Anterior cingulate cortex (tissue), 58 donors: Measurements from ENCODE around the gene TOPBP1.

Source experiments
- DNase-seq, 58 donors: peaks; one replicate each; lab custom pipeline; 2025; lab: John Stamatoyannopoulos, UW

TOPBP1 gene

GRCh38 chr3:133620066-133620784 lies 41.5 kb downstream of the TOPBP1 start:
- DNase-seq, result no peak

- no peak for DNase-seq
Measured at GRCh38 chr3:133611534-133611933, 50.2 kb downstream of the TOPBP1 start.

DNA sequence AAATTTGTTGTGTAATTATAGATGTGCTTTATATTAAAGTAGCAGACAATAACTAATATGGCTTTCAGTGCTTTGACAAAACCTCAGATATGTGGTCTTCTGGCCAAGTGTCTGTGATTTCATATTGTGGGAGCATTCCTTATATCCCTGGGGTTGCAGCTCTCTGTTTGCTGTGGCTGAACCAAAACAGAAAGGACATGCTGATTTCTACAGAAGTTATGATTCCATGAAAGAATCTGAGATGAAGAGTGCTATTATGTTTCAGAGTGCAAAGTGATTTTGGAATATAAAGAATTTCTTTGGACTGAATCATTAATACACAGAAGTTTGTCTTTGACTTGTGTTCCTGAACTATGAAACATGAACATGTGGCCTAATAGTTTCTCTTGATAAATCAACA lies 51.7 kb downstream of the TOPBP1 start:
- DNase-seq, result no peak

GRCh38 chr3:133608388-133608787 lies 53.4 kb downstream of the TOPBP1 start:
- no peak for DNase-seq

DNA sequence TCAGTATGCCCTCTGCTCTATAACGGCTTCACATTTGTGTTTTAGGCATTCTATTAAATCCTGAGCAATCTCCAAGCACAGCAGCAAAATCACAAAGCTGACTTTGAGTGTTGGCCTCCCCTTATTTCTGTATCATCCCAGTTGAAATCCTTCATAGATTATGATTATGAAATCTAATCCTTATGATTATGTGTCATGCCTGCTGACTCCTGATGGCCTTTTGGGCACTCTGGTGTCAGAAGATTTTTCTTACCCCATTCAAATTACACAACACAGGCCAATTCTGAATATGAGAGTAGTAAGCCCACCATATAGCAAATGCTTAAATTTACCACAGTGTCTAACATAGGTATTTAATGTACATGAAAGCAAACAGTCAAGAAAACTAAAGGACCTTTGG lies 53.9 kb downstream of the TOPBP1 start:
- DNase-seq, result no peak

DNA sequence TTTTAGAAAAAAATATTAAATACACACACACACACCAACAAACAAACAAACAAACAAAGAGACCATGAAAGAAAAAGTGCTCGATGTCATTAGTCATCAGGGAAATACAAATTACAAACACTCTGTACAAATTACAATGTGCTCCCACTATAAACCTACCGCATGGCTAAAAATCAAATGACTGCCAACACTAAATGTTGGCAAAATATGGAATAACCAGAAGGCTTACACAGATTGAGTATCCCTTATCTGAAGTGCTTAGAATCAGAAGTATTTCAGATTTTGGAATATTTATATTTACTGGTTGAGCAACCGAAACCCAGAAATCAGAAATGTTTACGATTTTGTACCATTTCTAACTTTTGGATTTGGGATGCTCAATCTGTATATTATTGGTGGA lies 54.8 kb downstream of the TOPBP1 start:
- DNase-seq, result no peak

- DNase-seq, result no peak
Measured at GRCh38 chr3:133606342-133606741, 55.4 kb downstream of the TOPBP1 start.

DNA sequence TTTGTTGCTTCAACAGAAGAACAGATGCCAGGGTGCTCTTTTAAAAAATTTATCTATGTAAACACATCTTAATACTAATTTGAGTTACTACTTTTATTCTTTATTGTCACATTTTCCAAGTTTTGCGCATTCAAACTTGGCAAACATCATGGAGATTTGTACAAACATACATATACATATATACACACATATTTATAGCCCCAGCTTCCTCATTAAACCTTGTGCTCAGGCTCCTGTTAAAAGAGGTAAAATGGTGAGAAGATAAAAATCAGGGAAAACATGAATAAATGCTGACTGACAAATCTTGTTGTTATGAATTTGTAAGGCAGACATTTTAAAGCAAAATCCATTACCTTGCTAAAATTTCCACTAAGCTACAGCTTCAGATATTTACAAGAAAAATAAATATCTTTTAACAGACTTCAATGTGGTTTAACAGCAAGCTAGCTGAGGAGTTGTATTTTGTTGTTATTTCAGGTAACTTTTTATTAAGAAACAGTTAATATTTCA lies 61.1 kb downstream of the TOPBP1 start:
- DNase-seq, result no peak

GRCh38 chr3:133599280-133599679 lies 62.5 kb downstream of the TOPBP1 start:
- DNase-seq, result no peak

GRCh38 chr3:133598405-133598804 lies 63.3 kb downstream of the TOPBP1 start:
- no peak for DNase-seq

DNA sequence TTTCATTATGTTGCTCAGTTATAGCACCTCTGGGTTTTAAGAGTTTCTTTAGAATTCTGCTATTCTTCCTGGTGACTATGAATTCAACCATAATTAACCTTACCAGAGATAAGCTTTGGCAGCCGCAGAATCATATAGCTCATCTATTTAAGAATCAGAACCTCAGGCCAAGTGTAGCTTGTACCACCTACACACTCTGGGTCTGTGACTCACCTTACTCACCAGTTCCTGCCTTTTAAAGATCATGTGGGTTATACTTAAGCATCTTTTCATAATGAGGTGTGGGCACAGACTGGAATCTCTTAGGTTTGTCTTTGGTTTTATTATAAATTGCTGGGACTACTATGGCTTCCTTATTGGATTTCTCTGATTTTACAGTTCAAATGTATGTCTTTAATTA lies 66.4 kb downstream of the TOPBP1 start:
- no peak for DNase-seq

- DNase-seq, result no peak
Measured at GRCh38 chr3:133593243-133593642, 68.5 kb downstream of the TOPBP1 start.

GRCh38 chr3:133592843-133593242 lies 68.9 kb downstream of the TOPBP1 start:
- no peak for DNase-seq

- no peak for DNase-seq
Measured at GRCh38 chr3:133591271-133591742, 70.4 kb downstream of the TOPBP1 start.

GRCh38 chr3:133589503-133589902 lies 72.2 kb downstream of the TOPBP1 start:
- no peak for DNase-seq

DNA sequence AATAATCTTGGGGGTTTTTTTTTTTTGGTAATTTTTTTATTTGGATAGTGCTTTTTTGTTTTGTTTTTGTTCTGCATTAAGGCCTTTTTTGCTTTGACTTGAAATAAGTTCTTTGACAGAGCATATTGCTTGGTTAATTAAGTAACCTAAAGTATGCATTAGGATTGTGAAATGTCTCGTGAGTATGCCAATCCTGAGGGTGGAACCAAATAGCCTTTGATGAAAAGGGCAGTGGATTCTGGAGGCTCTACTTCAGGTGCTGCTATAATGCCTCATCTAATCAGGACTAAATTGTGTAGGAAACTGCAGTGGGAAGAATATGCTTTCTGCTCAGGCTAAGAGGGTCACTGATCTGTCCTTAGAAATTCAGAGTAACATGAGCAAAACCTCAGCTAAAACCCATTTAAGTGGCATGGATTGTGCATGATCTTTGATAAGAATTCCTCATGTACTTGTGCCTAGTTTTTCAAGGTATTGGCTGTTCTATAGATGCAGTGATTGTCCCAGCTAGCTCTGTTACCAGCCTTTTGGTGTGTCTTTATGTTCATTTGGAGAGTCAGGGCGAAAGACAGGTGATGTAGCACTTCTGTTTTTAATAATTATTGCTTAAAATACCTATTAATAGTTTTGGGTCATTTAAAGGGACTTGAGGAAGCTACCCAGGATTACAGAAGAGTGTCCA lies 72.8 kb downstream of the TOPBP1 start:
- peak in 1 of 58 donors; percentile 3 for DNase-seq

- no peak for DNase-seq
Measured at GRCh38 chr3:133588035-133588434, 73.7 kb downstream of the TOPBP1 start.

DNA sequence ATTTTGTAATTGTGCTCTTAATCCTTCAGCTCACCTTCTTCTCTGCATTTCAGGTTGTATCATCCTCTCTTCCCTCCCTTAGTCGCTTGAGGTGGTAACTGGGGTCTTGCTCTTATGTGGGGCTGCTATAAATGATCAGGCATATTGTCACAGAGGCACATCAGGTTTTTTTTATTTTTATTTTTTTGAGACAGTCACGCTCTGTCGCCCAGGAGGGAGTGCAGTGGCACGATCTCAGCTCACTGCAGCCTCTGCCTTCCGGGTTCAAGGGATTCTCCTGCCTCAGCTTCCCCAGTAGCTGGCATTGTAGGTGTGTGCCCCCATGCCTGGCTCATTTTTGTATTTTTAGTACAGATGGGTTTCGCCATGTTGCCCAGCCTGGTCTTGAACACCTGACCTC lies 78.3 kb downstream of the TOPBP1 start:
- no peak for DNase-seq

GRCh38 chr3:133578548-133579191 lies 83.1 kb downstream of the TOPBP1 start:
- no peak for DNase-seq

- DNase-seq, result no peak
Measured at GRCh38 chr3:133576169-133576568, 85.6 kb downstream of the TOPBP1 start.

GRCh38 chr3:133575086-133575485 lies 86.7 kb downstream of the TOPBP1 start:
- DNase-seq, result no peak
